NCI-H748 treated with DMSO at 0.1 percent for 48 hours (cell line): ENCODE results near the gene RAB3IL1.

ENCODE experiments used
- DNase-seq: peaks from one replicate; lab custom pipeline; 2025; lab: John Stamatoyannopoulos, UW

The RAB3IL1 gene

GRCh38 chr11:61904539-61905048 is 12.8 kb downstream of the RAB3IL1 start:
- DNase-seq, result no peak

GRCh38 chr11:61903845-61904244 is 13.5 kb downstream of the RAB3IL1 start:
- DNase-seq, result no peak

GRCh38 chr11:61902313-61902712 is 15.1 kb downstream of the RAB3IL1 start:
- DNase-seq, result no peak

- DNase-seq, result no peak
Measured at GRCh38 chr11:61901397-61901796, 16.0 kb downstream of the RAB3IL1 start.

GRCh38 chr11:61900251-61900650 is 17.1 kb downstream of the RAB3IL1 start:
- no peak for DNase-seq

GRCh38 chr11:61899146-61899841 is 18.1 kb downstream of the RAB3IL1 start:
- DNase-seq, result peak; percentile 57

GRCh38 chr11:61898247-61898582 is 19.2 kb downstream of the RAB3IL1 start:
- DNase-seq, result no peak

- peak; percentile 39 for DNase-seq
Measured at GRCh38 chr11:61897387-61898246, 19.7 kb downstream of the RAB3IL1 start.

- DNase-seq, result no peak
Measured at GRCh38 chr11:61896665-61897386, 20.5 kb downstream of the RAB3IL1 start.

GRCh38 chr11:61895718-61896059 is 21.7 kb downstream of the RAB3IL1 start:
- no peak for DNase-seq

- DNase-seq, result no peak
Measured at GRCh38 chr11:61895046-61895717, 22.2 kb downstream of the RAB3IL1 start.

GRCh38 chr11:61893981-61894380 is 23.4 kb downstream of the RAB3IL1 start:
- no peak for DNase-seq

GRCh38 chr11:61892085-61892370 is 25.3 kb downstream of the RAB3IL1 start:
- peak; percentile 63 for DNase-seq

GRCh38 chr11:61891331-61892084 is 25.9 kb downstream of the RAB3IL1 start, which contains the start of gene FADS3:
Gene FADS3, minus strand, starts transcription at chr11:61891545. Its CDS starts 164 bp downstream, at chr11:61891381.
- DNase-seq, result peak; percentile 75

GRCh38 chr11:61890529-61891330 is 26.6 kb downstream of the RAB3IL1 start:
- DNase-seq, result no peak

- no peak for DNase-seq
Measured at GRCh38 chr11:61889831-61890230, 27.5 kb downstream of the RAB3IL1 start.

GRCh38 chr11:61888590-61888989 is 28.8 kb downstream of the RAB3IL1 start:
- no peak for DNase-seq

GRCh38 chr11:61887839-61888494 is 29.4 kb downstream of the RAB3IL1 start:
- no peak for DNase-seq

- DNase-seq, result no peak
Measured at GRCh38 chr11:61886643-61887042, 30.7 kb downstream of the RAB3IL1 start.
